Vagina (tissue), 2 donors: ENCODE results near the gene WDFY3. TPM values are rescaled to one million over a fixed set of nuclear protein-coding genes. Genes with fewer than 3 reads are reported as not detected.

Experiments
- DNase-seq, 2 donors: peaks; one replicate each; pipeline ENCODE4 v3.0.0-alpha.2; 2017; ENCODE audit errors: extremely low spot score in 2 of 2
- H3K27ac ChIP-seq: fragments of 200-600 bp; sonication (generic); one replicate; pipeline ENCODE4 v1.5.1; 2019
- H3K27me3 ChIP-seq: fragments of 200-600 bp; sonication (generic); one replicate; pipeline ENCODE4 v1.5.1; 2019
- H3K36me3 ChIP-seq, 2 donors: fragments of 200-600 bp; sonication (generic); one replicate each; pipeline ENCODE4 v1.5.1; 2017 to 2019
- H3K4me1 ChIP-seq: fragments of 200-600 bp; sonication (generic); one replicate; pipeline ENCODE4 v1.5.1; 2019
- H3K4me3 ChIP-seq, 2 donors: fragments of 200-600 bp; sonication (generic); 1 replicate in 1 of 2; 2 replicates in 1 of 2; pipeline ENCODE4 v1.5.1; 2016 to 2019
- H3K9me3 ChIP-seq: fragments of 200-600 bp; sonication (generic); one replicate; pipeline ENCODE4 v1.5.1; 2019
- CTCF ChIP-seq, 3 experiments: fragments of 450-650 bp in 2 of 3; fragments of 200-600 bp in 1 of 3; sonication (generic) in 1 of 3; IDR thresholded peaks; one replicate each; pipeline ENCODE4 v1.5.1; 2017 to 2019; ENCODE audit warnings: antibody characterized with exemption in 3 of 3, mild to moderate bottlenecking in 2 of 3, moderate library complexity in 2 of 3
- POLR2A ChIP-seq, 2 donors: fragments of 450-650 bp; IDR thresholded peaks; one replicate each; pipeline ENCODE4 v1.6.1; 2017; ENCODE audit warnings: antibody characterized with exemption in 2 of 2, mild to moderate bottlenecking in 2 of 2, moderate library complexity in 2 of 2
- POLR2AphosphoS5 ChIP-seq, 2 donors: sonication (generic); formaldehyde crosslinking; IDR thresholded peaks; one replicate each; pipeline ENCODE4 v1.9.0; 2017; ENCODE audit warnings: antibody characterized with exemption in 2 of 2, mild to moderate bottlenecking in 2 of 2, low read depth in 1 of 2; ENCODE audit not compliant: insufficient read depth in 1 of 2
- intact Hi-C: fragments of 100-400 bp; cut with DNase I; formaldehyde crosslinking; loops from one replicate; pipeline ENCODE4 v1.15.1; 2023
- total RNA-seq: library from RNA; depleted of rRNA; stranded (reverse); fragments of >200 nt; gene quantifications from one replicate; pipeline ENCODE4 v1.2.3, GENCODE V29; 2016

Gene WDFY3
- total RNA-seq, 1 donor from 2014 or later = 67.8 TPM

- Histone ChIP-seq H3K27ac (no peak overlapping the region), H3K4me3 (no peak overlapping the region), H3K9me3 (no peaks in the 10 kb centered on the region), H3K27me3 (no peaks in the 10 kb centered on the region), H3K36me3 (peaks cover 0 to 15% of the 10 kb centered on the region in 2 donors), H3K4me1 (peaks cover 12% of the 10 kb centered on the region)
- no peak for DNase-seq
- TF ChIP-seq CTCF (IDR thresholded peaks at IDR 0.05) (no peak), POLR2A (IDR thresholded peaks at IDR 0.05) (no peak), POLR2AphosphoS5 (IDR thresholded peaks at IDR 0.05; ENCODE audit: insufficient read depth in 1 of 2, low read depth in 1 of 2) (no peak)
- intact Hi-C loops = no loop called here
Measured at GRCh38 chr4:84856468-84857049, 109.9 kb downstream of the WDFY3 start.

GRCh38 chr4:84855774-84856173 is 110.7 kb downstream of the WDFY3 start:
- no peaks in the 10 kb centered on the region for H3K27me3 ChIP-seq
- H3K9me3 ChIP-seq = no peaks in the 10 kb centered on the region
- DNase-seq = no peak
- H3K4me3 ChIP-seq = no peak overlapping the region
- H3K4me1 ChIP-seq = peaks cover 12% of the 10 kb centered on the region
- H3K36me3 ChIP-seq = peaks cover 0 to 15% of the 10 kb centered on the region in 2 donors
- no peak for TF ChIP-seq POLR2AphosphoS5 (IDR thresholded peaks at IDR 0.05; ENCODE audit: insufficient read depth in 1 of 2, low read depth in 1 of 2)
- intact Hi-C loops = no loop called here
- H3K27ac ChIP-seq = no peak overlapping the region

GRCh38 chr4:84852081-84852480 is 114.4 kb downstream of the WDFY3 start:
- H3K36me3 ChIP-seq = peaks cover 0 to 9% of the 10 kb centered on the region in 2 donors
- no peak for DNase-seq
- intact Hi-C loops = no loop called here
- peaks cover 12% of the 10 kb centered on the region for H3K4me1 ChIP-seq
- H3K9me3 ChIP-seq = no peaks in the 10 kb centered on the region
- TF ChIP-seq POLR2A (IDR thresholded peaks at IDR 0.05) = no peak
- TF ChIP-seq CTCF (IDR thresholded peaks at IDR 0.05) = no peak
- no peak for TF ChIP-seq POLR2AphosphoS5 (IDR thresholded peaks at IDR 0.05; ENCODE audit: insufficient read depth in 1 of 2, low read depth in 1 of 2)
- H3K27me3 ChIP-seq = no peaks in the 10 kb centered on the region
- H3K4me3 ChIP-seq = no peak overlapping the region
- H3K27ac ChIP-seq = no peak overlapping the region

GRCh38 chr4:84849051-84849640 is 117.3 kb downstream of the WDFY3 start:
- Histone ChIP-seq H3K9me3 (no peaks in the 10 kb centered on the region), H3K36me3 (peaks cover 0 to 9% of the 10 kb centered on the region in 2 donors), H3K27me3 (no peaks in the 10 kb centered on the region), H3K27ac (peak overlapping the region; percentile 20), H3K4me3 (no peak overlapping the region), H3K4me1 (peaks cover 7% of the 10 kb centered on the region)
- TF ChIP-seq POLR2AphosphoS5 (IDR thresholded peaks at IDR 0.05; ENCODE audit: insufficient read depth in 1 of 2, low read depth in 1 of 2) (no peak), POLR2A (IDR thresholded peaks at IDR 0.05) (no peak), CTCF (IDR thresholded peaks at IDR 0.05) (no peak)
- no peak for DNase-seq
- intact Hi-C loops = no loop called here

- H3K36me3 ChIP-seq = peaks cover 0 to 9% of the 10 kb centered on the region in 2 donors
- no peak overlapping the region for H3K4me3 ChIP-seq
- H3K27me3 ChIP-seq = no peaks in the 10 kb centered on the region
- no peak for DNase-seq
- no peak for TF ChIP-seq CTCF (IDR thresholded peaks at IDR 0.05)
- intact Hi-C loops = no loop called here
- H3K9me3 ChIP-seq = no peaks in the 10 kb centered on the region
- peak overlapping the region; percentile 20 for H3K27ac ChIP-seq
- H3K4me1 ChIP-seq = peaks cover 7% of the 10 kb centered on the region
Measured at GRCh38 chr4:84848432-84848831, 118.1 kb downstream of the WDFY3 start.
